Pulmonary artery endothelial cell (primary cell): Measurements from ENCODE around the gene PTCSC3. TPM values are rescaled to one million over a fixed set of nuclear protein-coding genes. Genes with fewer than 3 reads are reported as not detected.
"Not testable (repeated sequence)": the region's sequence is repeated elsewhere in the genome, so short reads cannot be mapped to it uniquely, and the experiment has no call there.

Source experiments
- DNase-seq: peaks from one replicate; pipeline ENCODE4 v3.0.0-alpha.2; 2011; ENCODE audit warnings: low read depth, low spot score
- total RNA-seq: library from RNA; depleted of rRNA; stranded (reverse); fragments of >200 nt; gene quantifications from 2 replicates; pipeline ENCODE4 v1.2.3, GENCODE V29; 2014

PTCSC3 gene
- total RNA-seq, 1 donor from 2014 or later, result not detected

DNA sequence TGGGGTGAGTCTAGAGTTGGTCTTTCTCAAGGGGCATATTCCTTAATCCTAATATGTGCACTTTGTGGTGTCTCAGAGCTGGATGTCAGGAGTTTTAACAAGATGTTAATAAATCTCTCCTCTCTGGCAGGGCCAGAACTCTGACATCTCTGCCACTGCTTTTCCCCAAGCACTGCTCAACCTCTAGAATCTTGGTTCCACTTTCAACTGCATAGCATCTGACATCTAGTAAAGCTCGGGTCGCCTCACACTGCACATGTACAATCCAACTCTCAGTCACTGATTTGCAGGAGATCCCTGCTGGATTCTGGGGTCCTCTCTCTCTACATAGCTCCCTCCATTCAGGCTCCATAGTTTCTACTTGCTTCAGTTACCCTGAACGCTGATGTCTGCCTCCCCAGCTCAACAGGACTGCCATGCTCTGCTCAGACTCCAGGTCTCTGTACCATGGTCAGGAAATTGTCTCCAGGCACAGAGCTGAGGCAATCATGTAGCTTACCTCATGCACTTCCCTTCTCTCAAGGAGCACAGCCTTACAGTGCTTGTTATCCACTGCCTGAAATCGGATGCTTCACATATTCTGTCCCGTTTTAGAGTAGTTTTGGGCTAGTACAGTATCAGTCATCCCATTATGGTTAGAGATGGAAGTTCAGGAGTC lies 1.6 kb downstream of the PTCSC3 start:
- DNase-seq, result no peak

DNA sequence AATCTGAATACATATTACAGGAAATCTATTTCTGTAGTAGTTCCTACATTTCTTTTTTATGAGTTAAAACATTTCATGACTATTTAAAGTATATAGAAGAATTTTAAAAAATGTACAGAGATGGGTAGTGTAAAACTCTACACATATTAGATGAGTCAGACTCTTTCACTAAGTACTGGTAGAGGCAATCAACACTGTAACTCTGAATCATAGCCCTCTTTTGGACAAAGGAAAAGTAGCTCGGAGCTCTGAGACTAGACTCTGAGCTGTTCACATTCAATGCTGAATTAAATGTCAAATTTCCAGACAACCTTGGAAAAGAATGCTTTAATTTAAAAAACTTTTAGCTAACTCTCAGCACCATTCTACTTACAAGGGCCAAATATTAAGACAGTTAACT lies 3.4 kb downstream of the PTCSC3 start:
- no peak for DNase-seq

DNA sequence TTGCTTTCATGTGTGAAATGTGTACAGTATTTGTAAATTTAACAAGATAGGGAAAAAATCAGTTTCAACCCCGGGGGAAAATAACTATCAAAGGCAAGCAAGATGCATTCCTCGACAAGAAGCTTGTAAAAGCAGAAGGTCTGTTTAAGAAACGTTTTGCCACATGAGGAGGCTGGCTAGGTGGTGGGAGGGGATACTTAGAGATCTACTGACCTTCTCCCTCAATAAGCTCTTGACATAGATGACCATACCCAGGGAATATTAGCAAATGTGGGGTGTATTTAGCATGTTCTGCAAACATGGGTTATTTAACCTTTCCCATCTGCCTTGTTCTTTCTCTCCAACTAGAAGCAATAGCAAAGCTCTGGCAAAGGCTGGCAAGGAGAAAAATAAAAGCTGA lies 4.9 kb downstream of the PTCSC3 start:
- DNase-seq, result no peak

DNA sequence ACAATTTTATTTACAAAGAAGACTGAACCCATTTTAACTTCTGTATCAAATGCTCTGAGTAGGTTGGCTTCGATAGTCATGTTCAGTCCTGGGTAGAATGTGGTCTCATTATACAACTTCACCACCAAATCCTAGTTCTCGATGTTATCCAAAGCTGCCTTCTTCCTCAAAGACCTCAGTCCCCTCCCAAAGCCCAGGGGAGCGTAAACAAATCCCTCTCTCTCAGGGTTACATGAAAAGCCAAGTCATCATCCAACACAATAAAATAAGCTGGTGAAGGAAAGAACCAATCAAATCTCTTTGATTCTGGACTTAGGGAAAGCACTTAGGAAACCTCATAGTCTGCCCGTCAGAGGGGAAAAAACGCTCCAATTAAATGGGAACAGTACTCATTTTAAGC lies 9.1 kb downstream of the PTCSC3 start:
- DNase-seq, result no peak

- DNase-seq, result no peak
Observed at GRCh38 chr14:36163451-36163850, 13.1 kb downstream of the PTCSC3 start.

GRCh38 chr14:36162267-36162666 lies 14.3 kb downstream of the PTCSC3 start:
- no peak for DNase-seq

- no peak for DNase-seq
Observed at GRCh38 chr14:36161776-36162175, 14.7 kb downstream of the PTCSC3 start.

- no peak for DNase-seq
Observed at GRCh38 chr14:36151335-36151734, 25.2 kb downstream of the PTCSC3 start.

GRCh38 chr14:36134038-36134437 lies 42.5 kb downstream of the PTCSC3 start:
- DNase-seq, result no peak

GRCh38 chr14:36132826-36133225 lies 43.7 kb downstream of the PTCSC3 start:
- DNase-seq, result no peak

GRCh38 chr14:36130186-36130585 lies 46.3 kb downstream of the PTCSC3 start:
- no peak for DNase-seq

DNA sequence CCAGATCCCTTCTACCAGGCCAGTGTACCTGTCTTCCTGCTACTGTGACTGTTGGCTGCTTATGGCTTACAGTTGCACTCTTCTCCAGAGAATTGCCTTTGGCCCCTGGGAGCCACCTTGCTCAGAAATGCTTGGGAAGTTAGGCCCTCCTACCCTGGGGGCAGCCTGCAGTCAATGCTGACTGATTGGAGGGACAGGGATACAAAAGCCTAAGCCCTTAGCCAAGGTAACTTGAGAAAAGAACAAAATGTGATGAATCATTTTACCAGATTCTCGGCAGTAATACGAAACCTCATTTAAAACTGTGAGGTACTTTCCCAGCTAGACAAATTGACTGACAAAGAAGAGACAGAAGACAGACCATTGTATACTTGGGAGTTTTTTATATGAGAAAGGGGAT lies 47.3 kb downstream of the PTCSC3 start:
- DNase-seq, result no peak

GRCh38 chr14:36113341-36113740 lies 63.2 kb downstream of the PTCSC3 start:
- DNase-seq, result no peak

DNA sequence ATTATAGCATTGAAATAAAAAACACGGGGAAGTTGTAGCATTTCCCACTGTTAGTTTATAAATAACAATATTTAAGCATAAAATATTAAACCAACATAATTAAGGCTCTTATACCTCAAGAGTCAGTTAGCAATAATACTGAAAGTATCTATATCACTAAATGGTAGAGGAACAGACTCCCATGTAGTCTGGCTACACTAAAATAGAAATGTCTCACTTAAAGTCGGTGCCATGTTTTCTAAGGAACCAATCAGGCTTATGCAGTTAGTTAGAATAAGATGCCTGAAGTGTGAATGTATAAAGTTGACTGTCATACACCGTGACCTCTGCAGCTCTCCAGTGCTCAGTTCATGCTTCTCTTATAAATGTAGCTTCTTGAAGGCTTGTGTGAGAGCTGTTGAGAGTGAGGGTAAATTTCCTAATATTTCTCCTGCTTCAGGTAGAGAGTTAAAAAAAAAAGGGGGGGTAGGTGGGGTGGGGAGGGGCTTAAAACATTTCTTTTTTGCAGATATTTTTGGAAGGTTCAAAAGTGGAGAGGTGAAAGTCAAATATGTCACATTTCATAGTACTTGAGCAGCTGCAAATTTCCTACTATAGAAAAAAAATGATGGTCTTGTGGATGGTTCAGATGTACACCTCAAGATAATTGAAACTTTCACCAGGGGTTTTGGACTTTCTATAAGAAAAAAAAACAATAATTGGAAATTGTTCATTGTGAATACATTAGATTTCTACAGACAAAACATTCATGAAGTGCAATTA lies 64.5 kb downstream of the PTCSC3 start:
- no peak for DNase-seq

GRCh38 chr14:36105401-36105800 lies 71.1 kb downstream of the PTCSC3 start:
- no peak for DNase-seq

DNA sequence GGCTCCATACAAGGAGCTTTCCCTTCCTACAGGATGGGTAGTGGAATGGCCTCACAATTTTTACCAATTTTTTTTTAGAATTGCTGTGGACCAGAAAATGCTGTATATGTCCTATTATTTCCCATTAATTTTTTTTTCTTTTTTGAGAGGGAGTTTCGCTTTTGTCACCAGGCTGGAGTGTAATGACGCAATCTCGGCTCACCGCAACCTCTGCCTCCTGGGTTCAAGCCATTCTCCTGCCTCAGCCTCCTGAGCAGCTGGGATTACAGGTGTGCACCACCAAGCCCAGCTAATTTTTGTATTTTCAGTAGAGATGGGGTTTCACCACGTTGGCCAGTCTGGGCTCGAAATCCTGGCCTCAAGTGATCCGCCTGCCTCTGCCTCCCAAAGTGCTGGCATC lies 72.3 kb downstream of the PTCSC3 start:
- DNase-seq, result not testable (repeated sequence)

DNA sequence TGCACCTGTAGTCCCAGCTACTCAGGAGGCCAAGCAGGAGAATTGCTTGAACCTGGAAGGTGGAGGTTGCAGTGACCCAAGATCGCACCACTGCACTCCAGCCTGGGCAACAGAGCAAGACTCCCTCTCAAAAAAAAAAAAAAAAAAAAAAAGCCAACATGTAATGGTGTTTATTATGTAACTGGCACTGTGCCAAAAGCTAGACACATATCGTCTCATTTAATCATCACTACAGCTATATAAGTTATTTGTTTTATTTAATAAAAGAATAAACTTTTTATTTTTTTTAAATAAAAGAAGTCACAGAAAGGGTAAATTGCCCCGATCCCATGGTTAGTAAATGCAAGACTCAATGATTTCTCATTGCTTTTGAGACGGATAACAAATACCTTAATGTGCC lies 76.9 kb downstream of the PTCSC3 start:
- no peak for DNase-seq

GRCh38 chr14:36097356-36097755 lies 79.2 kb downstream of the PTCSC3 start:
- no peak for DNase-seq

GRCh38 chr14:36096090-36096489 lies 80.4 kb downstream of the PTCSC3 start:
- no peak for DNase-seq

- no peak for DNase-seq
Observed at GRCh38 chr14:36094963-36095362, 81.6 kb downstream of the PTCSC3 start.

DNA sequence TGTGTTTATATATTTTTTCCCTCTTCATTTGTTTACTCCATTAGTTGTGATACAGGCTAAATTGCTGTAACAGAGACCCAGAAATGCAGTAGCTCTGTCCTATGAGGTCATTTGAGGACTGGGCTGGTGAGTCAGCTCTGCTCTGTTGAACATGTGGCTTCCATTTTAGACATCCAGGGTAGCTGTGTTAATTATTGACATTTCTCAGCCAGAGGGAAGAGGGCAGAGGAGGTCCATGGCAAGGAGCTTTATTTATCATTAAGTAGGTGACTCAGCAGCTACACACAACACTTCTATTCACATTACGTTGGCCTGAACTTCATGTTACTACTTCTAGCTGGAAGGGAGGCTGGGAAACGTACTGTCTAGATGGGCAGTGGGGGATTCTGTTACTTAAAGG lies 85.4 kb downstream of the PTCSC3 start:
- no peak for DNase-seq

DNA sequence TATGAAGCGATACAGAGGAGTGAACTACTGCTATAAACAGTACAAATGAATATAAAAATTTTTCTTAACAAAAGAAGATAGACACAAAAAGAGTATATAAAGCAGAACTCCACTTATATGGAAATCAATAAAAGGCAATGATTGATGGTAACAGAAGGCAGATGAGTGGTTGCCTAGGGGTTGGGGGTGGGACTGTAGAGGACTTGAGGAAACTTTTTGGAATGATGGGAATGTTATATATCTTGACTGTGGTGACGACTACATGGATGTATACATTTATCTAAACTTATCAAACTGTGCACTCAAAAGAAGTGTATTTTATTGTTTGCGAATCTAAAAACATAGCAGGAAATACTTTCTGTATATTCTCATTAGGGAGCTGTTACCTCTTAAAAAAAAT lies 89.1 kb downstream of the PTCSC3 start:
- DNase-seq, result no peak
